ENCODE measurements around the gene FAM111A.
"Not testable (repeated sequence)": the region's sequence is repeated elsewhere in the genome, so short reads cannot be mapped to it uniquely, and the experiment has no call there.

FAM111A gene

GRCh38 chr11:59142530-59143507, at the start of gene FAM111A:
FAM111A (plus strand) TSS chr11:59142856; CDS start chr11:59148873, 6,017 bp downstream.
- peak; percentile 89 for DNase-seq

GRCh38 chr11:59093576-59093975, 49.1 kb upstream of the FAM111A start:
- not testable (repeated sequence) for DNase-seq

- DNase-seq, result not testable (repeated sequence)
These were observed 47.4 kb upstream of the FAM111A start for GRCh38 chr11:59095225-59095624.

- DNase-seq, result not testable (repeated sequence)
These were observed 46.6 kb upstream of the FAM111A start for GRCh38 chr11:59095972-59096575.

- peak; percentile 73 for DNase-seq
These were observed 45.4 kb upstream of the FAM111A start for GRCh38 chr11:59097113-59097708.

GRCh38 chr11:59097938-59098337, 44.7 kb upstream of the FAM111A start:
- not testable (repeated sequence) for DNase-seq

- peak; percentile 58 for DNase-seq
These were observed 40.3 kb upstream of the FAM111A start for GRCh38 chr11:59102259-59102765.

GRCh38 chr11:59106363-59107336, 36.0 kb upstream of the FAM111A start, which contains the start of gene FAM111B:
FAM111B (plus strand) TSS chr11:59107237; CDS start chr11:59109626, 2,389 bp downstream.
- DNase-seq, result peak; percentile 77

- DNase-seq, result not testable (repeated sequence)
These were observed 34.9 kb upstream of the FAM111A start for GRCh38 chr11:59107721-59108120.

GRCh38 chr11:59112494-59112893, 30.2 kb upstream of the FAM111A start:
- no peak for DNase-seq

- DNase-seq, result no peak
These were observed 28.3 kb upstream of the FAM111A start for GRCh38 chr11:59114344-59114743.

GRCh38 chr11:59115553-59115952, 27.1 kb upstream of the FAM111A start:
- DNase-seq, result no peak

GRCh38 chr11:59117774-59118173, 24.9 kb upstream of the FAM111A start:
- no peak for DNase-seq

GRCh38 chr11:59119826-59120225, 22.8 kb upstream of the FAM111A start:
- no peak for DNase-seq

- peak; percentile 88 for DNase-seq
These were observed 6.8 kb upstream of the FAM111A start for GRCh38 chr11:59135648-59136461.

GRCh38 chr11:59136551-59136950, 6.1 kb upstream of the FAM111A start:
- DNase-seq, result not testable (repeated sequence)

GRCh38 chr11:59137190-59137589, 5.5 kb upstream of the FAM111A start:
- DNase-seq, result no peak

GRCh38 chr11:59138643-59139042, 4.0 kb upstream of the FAM111A start:
- DNase-seq, result no peak

GRCh38 chr11:59141191-59141590, 1.5 kb upstream of the FAM111A start:
- DNase-seq, result no peak

- no peak for DNase-seq
These were observed 789 bp upstream of the FAM111A start for GRCh38 chr11:59141673-59142460.
